ENCODE results near the gene DENND1A. TPM values are rescaled to one million over a fixed set of nuclear protein-coding genes. Genes with fewer than 3 reads are reported as not detected.
"Not testable (repeated sequence)": the region's sequence is repeated elsewhere in the genome, so short reads cannot be mapped to it uniquely, and the experiment has no call there.

Gene DENND1A
- total RNA-seq, 4 donors from 2014 or later, result 37.1 to 55.3 (median 50.0) TPM

DNA sequence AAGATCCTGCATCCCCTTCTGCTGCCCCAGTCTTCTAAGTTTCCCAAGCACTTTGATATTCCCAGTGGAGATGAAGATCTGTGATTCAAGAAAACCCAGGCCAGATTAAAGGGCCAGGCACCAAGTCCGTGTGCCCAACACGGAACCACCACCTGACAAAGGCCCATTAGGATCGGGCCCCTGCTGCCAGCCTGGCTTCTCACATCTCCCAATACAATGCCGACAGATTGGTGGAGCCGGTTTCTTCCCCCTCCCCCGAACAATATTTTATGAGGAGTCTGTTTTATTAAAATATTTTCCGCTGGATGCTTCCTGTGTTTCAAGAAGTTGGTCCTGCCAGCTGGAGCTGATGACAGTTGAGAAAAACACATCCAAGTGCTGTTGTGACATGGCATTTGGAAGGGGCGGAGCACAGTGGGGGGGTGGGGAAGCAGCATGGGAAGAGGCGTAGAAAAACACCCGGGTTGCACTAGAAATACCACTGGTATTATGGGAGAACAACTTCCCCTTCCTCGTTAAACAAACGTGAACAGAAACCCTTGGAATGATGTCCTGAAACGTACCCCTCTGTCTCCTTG, 528.9 kb downstream of the DENND1A start:
- no peak for TF ChIP-seq POLR2A (IDR thresholded peaks at IDR 0.05)
- TF ChIP-seq, protein P1, sequence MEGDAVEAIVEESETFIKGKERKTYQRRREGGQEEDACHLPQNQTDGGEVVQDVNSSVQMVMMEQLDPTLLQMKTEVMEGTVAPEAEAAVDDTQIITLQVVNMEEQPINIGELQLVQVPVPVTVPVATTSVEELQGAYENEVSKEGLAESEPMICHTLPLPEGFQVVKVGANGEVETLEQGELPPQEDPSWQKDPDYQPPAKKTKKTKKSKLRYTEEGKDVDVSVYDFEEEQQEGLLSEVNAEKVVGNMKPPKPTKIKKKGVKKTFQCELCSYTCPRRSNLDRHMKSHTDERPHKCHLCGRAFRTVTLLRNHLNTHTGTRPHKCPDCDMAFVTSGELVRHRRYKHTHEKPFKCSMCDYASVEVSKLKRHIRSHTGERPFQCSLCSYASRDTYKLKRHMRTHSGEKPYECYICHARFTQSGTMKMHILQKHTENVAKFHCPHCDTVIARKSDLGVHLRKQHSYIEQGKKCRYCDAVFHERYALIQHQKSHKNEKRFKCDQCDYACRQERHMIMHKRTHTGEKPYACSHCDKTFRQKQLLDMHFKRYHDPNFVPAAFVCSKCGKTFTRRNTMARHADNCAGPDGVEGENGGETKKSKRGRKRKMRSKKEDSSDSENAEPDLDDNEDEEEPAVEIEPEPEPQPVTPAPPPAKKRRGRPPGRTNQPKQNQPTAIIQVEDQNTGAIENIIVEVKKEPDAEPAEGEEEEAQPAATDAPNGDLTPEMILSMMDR (IDR thresholded peaks at IDR 0.05), result no peak
- Histone ChIP-seq H3K4me1 (no peaks in the 10 kb centered on the region), H3K27ac (no peak overlapping the region), H3K4me3 (no peak overlapping the region), H3K27me3 (no peaks in the 10 kb centered on the region), H3K9me3 (no peaks in the 10 kb centered on the region), H3K36me3 (no peaks in the 10 kb centered on the region)
- no peak for DNase-seq

DNA sequence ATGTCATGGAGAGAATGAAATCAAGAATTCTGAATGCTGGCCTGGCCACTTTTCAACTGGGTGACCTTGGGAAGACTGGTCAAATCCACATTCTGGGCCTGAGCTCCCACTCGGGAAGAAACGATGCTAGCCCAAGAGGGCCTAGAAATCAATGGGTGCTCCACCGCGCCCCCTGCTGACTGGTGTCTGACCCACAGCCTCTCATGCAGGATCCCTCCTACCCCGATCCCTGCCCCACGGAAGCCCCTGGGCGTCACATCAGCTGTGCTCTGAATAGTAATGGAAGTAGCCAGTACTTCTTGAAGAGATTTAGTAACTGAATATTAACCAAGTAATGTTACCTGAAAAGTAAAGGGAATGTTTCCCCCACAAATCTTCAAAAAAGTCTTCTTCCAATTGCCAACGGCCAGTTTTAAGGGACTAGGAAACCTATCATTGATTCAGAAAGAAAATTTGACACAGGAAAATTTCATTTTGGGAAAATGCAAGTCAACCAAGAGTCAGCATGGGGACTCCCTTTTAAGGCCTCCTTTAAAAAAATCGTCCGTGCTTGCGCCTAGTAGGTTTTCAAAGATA, 530.0 kb downstream of the DENND1A start:
- TF ChIP-seq, protein P1 (IDR thresholded peaks at IDR 0.05), result peak in 2 of 6 experiments; percentile 14 to 19
- TF ChIP-seq POLR2A (IDR thresholded peaks at IDR 0.05), result no peak
- H3K9me3 ChIP-seq, result no peaks in the 10 kb centered on the region
- no peak for DNase-seq

DNA sequence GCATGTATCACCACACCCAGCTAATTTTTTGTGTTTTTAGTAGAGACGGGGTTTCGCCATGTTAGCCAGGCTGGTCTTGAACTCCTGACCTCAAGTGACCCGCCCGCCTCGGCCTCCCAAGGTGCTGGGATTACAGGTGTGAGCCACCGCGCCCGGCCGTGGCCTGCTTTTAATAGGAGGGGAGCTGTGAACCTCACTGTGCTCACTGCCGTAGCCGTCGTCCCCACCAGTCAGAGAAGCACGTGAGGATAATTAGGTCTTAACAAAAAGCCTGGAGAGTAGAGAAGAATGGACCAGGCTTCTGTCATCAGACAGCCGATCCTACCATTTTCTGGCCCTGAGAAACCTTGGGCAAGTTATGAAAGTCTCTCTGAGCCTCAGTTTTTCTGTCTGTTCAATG, 531.0 kb downstream of the DENND1A start:
- not testable (repeated sequence) for H3K36me3 ChIP-seq, H3K9me3 ChIP-seq, H3K4me1 ChIP-seq, H3K4me3 ChIP-seq, DNase-seq, H3K27me3 ChIP-seq, H3K27ac ChIP-seq

More for the DNA sequence above, 530.0 kb downstream of the DENND1A start:
- Histone ChIP-seq H3K36me3 (no peaks in the 10 kb centered on the region), H3K27me3 (no peaks in the 10 kb centered on the region), H3K4me1 (no peaks in the 10 kb centered on the region), H3K4me3 (no peak overlapping the region), H3K27ac (no peak overlapping the region)

DNA sequence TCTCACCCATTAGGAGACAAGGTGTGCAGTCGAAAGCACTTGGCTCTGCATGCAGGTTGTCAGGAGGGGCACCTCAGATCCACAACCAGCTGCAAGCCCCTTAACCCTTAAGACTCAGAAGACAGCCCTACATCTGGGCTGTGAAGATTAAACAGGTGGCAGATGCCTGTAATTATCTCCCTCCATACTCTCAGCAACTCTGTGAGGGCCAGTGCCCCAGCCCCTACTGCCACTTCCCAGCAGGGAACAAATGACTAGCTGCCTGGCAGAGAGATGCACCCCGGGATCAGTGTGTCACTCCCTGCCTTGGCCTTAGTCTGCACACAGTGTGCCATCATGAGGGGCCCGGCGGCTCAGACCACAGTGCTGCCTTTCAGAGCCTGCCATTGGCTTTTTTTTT, 532.0 kb downstream of the DENND1A start:
- TF ChIP-seq POLR2A (IDR thresholded peaks at IDR 0.05), result no peak
- TF ChIP-seq, protein P1 (IDR thresholded peaks at IDR 0.05), result no peak
- no peak for DNase-seq
- H3K4me3 ChIP-seq, result no peak overlapping the region
- H3K27me3 ChIP-seq, result no peaks in the 10 kb centered on the region
- H3K4me1 ChIP-seq, result no peaks in the 10 kb centered on the region
- H3K27ac ChIP-seq, result no peak overlapping the region
- H3K36me3 ChIP-seq, result no peaks in the 10 kb centered on the region
- H3K9me3 ChIP-seq, result no peaks in the 10 kb centered on the region

DNA sequence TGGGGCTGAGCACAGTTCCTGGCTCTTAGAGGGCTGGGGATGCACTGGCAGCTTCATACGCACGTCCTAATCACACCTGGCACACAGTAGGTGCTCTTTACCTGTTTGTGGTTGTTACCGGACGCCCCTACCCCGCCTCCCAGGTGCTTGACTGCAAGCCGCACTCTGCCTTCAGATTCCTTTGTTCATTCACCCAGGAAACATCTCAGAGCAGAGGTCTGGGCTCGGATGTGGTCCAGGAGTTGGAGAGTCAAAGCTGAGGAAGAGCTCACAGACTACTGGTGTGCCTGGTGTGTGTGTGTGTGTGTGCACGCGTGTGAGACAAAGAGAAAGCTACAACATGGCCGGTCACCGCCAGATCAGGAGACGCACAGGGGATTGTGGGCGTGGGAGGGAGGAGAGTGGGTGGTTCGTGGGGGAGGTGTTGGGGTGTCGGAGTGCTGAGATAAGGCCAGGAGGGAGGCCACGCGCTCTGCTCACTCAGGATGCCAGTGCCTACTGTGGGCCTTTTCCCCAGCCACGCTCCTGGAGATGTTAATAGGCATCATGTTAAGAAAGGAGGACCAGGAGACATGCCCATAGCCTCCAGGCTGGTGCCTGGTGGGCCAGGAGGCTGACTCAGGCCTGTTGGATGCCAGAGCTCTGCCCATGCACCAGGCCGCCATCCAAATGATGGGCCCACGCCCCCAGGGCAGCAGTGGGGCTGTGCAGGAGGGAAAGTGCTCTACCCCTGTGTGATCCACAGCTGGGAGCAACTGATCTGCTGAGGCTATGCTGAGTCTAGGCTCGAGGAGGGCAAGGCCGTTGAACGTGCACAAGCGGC, 534.0 kb downstream of the DENND1A start:
- TF ChIP-seq POLR2A (IDR thresholded peaks at IDR 0.05), result no peak
- TF ChIP-seq, protein P1 (IDR thresholded peaks at IDR 0.05), result no peak

DNA sequence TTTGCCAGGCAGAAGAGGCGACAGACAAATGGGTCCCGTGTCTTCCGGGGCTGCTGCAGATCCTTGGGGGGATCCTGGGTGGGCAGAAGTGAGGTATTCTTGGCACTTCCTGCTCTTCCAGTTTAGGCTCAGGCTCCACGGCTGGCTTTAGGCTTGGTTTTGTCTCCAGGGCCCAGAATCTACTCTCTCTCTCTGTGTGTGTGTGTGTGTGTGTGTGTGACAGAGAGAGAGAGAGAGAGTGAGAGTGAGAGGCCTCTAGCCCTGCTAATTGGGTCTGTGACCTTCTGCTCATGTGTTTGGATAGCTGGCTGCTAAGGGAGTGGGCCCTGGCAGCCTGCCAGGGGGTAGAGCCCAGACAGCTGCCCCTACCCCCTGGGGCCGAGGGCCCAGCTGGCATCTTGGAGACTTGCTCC, 534.6 kb downstream of the DENND1A start:
- H3K9me3 ChIP-seq, result no peaks in the 10 kb centered on the region
- H3K4me1 ChIP-seq, result no peaks in the 10 kb centered on the region
- no peaks in the 10 kb centered on the region for H3K36me3 ChIP-seq
- TF ChIP-seq POLR2A (IDR thresholded peaks at IDR 0.05), result no peak
- TF ChIP-seq, protein P1 (IDR thresholded peaks at IDR 0.05), result no peak
- H3K4me3 ChIP-seq, result no peak overlapping the region
- no peak for DNase-seq
- no peaks in the 10 kb centered on the region for H3K27me3 ChIP-seq
- no peak overlapping the region for H3K27ac ChIP-seq

More for the DNA sequence above, 534.0 kb downstream of the DENND1A start:
- Histone ChIP-seq H3K27me3 (no peaks in the 10 kb centered on the region), H3K36me3 (no peaks in the 10 kb centered on the region), H3K27ac (no peak overlapping the region), H3K9me3 (no peaks in the 10 kb centered on the region), H3K4me1 (no peaks in the 10 kb centered on the region), H3K4me3 (no peak overlapping the region)
- no peak for DNase-seq
